ENCODE measurements around the gene NLRP9. TPM values are rescaled to one million over a fixed set of nuclear protein-coding genes. Genes with fewer than 3 reads are reported as not detected.
A peak's percentile ranks its signal among the peaks of the same experiment; 100 is the strongest.

The NLRP9 gene
- total and polyA plus RNA-seq, 12 donors, result not detected

DNA sequence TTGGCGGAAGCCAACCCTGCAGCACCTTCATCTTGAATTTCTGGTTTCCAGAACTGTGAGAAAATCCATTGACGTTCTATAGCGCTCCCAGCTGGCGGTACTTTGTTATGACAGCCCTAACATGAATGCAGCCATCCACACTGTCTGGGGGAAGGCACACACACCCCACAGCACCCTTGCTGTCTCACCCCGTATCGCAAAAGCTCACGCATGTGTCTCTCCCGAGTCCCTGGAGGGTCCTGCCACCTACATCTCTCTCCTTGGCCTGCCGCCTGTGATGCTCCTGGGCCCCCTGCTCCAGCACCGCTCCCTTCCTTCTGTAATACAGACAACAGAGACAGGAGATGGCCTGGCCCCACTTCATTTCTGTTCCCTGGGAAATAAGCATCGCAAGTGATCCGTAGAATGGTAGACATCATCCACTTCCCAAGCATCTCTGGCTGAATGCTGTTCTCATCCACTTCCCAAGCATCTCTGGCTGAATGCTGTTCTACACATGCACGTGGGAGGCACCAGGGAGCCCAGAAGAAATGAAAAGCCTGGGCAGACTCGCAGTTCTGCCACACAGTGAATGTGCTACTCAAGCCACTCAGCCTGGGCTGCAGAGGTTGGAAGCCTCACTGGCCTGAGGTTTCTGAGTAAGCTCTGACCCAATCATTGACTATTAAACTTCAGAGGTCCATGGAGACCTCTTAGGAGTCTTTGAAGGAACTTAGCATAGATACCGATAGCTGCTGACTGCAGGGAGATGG is 33.5 kb downstream of the NLRP9 start:
- whole genome bisulfite sequencing, 2 donors, result 89 to 93% methylated on average over 15 of the region's 15 CpGs

DNA sequence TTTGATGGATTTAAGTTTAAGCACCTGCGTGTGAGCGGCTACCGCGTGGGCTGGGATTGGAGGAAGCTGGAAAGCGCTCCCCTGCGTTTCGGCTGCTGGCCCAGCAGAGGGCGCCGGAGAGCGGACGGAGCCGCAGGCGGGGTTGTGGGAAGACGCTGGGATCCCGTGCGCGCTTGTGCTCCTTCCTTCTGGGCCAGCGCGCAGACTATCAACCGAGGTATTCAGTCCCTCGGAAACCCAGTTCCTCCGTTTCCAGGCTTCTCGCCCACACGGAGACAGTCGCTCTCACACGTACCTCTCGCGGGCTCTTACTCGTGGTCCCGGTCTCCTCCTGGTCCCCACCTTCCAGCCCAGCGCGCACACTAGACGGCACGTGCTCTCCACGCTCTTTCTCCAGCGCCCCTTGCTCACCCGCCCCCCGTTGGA is 34.4 kb downstream of the NLRP9 start:
- no peaks in the 10 kb centered on the region for H3K27me3 ChIP-seq
- ATAC-seq (peak in 7 of 8 donors; percentile 36 to 72 (median 67)), DNase-seq (peak in 1 of 2 donors; percentile 60)
- 39 to 41% methylated on average over 38 of the region's 38 CpGs for WGBS, 2 donors
- H3K4me3 ChIP-seq, result no peak overlapping the region
- TF ChIP-seq, protein P1, sequence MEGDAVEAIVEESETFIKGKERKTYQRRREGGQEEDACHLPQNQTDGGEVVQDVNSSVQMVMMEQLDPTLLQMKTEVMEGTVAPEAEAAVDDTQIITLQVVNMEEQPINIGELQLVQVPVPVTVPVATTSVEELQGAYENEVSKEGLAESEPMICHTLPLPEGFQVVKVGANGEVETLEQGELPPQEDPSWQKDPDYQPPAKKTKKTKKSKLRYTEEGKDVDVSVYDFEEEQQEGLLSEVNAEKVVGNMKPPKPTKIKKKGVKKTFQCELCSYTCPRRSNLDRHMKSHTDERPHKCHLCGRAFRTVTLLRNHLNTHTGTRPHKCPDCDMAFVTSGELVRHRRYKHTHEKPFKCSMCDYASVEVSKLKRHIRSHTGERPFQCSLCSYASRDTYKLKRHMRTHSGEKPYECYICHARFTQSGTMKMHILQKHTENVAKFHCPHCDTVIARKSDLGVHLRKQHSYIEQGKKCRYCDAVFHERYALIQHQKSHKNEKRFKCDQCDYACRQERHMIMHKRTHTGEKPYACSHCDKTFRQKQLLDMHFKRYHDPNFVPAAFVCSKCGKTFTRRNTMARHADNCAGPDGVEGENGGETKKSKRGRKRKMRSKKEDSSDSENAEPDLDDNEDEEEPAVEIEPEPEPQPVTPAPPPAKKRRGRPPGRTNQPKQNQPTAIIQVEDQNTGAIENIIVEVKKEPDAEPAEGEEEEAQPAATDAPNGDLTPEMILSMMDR (IDR thresholded peaks at IDR 0.05), result peak; percentile 51 to 89 (median 72)
- peaks cover 0 to 5% (median 0%) of the 10 kb centered on the region in 9 donors for H3K4me1 ChIP-seq
- H3K27ac ChIP-seq, result no peak overlapping the region
- H3K9me3 ChIP-seq, result no peaks in the 10 kb centered on the region
- H3K36me3 ChIP-seq, result peaks cover 0 to 34% (median 0%) of the 10 kb centered on the region in 9 donors
- intact Hi-C loops (cut with DNase I), result no loop called here

More for the DNA sequence above, 33.5 kb downstream of the NLRP9 start:
- no peak overlapping the region for H3K4me3 ChIP-seq
- intact Hi-C loops (cut with DNase I), result no loop called here
- no peak overlapping the region for H3K27ac ChIP-seq
- peaks cover 0 to 25% (median 0%) of the 10 kb centered on the region in 9 donors for H3K36me3 ChIP-seq
- no peaks in the 10 kb centered on the region for H3K27me3 ChIP-seq
- ATAC-seq (peak in 6 of 8 donors; percentile 16 to 56 (median 26)), DNase-seq (no peak)
- TF ChIP-seq, protein P1 (IDR thresholded peaks at IDR 0.05), result peak in 1 of 9 donors; percentile 6
- no peaks in the 10 kb centered on the region for H3K9me3 ChIP-seq
- H3K4me1 ChIP-seq, result peaks cover 0 to 5% (median 0%) of the 10 kb centered on the region in 9 donors

DNA sequence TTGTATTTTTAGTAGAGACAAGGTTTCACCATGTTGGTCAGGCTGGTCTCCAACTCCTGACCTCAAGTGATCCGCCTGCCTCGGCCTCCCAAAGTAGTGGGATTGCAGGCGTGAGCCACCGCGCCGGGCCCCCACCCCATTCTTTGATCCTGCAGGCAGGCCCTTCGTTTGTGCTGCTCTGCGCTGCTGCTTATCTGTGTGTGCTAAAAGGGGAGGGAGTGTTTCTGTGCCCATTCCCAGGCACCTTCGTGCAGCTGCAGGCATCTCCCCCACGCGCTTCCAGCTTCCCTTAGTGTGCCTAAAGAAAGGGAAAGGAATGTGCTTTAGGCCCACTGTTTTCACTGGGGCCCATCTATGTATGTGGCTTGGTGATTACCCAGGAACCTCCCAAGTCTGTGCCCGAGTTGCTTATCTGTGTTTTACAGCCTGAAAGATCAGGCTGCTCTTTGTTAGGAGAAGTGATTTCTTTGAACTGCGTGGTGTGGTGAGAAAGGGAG is 36.0 kb downstream of the NLRP9 start:
- no peak for DNase-seq
- H3K4me3 ChIP-seq, result no peak overlapping the region
- no peak for ATAC-seq
- WGBS, 2 donors, result 43 to 50% methylated on average over 13 of the region's 13 CpGs
- peaks cover 0 to 50% (median 4%) of the 10 kb centered on the region in 9 donors for H3K36me3 ChIP-seq
- intact Hi-C loops (cut with DNase I), result no loop called here
- H3K4me1 ChIP-seq, result peaks cover 0 to 5% (median 0%) of the 10 kb centered on the region in 9 donors
- no peaks in the 10 kb centered on the region for H3K9me3 ChIP-seq
- no peaks in the 10 kb centered on the region for H3K27me3 ChIP-seq
- TF ChIP-seq, protein P1 (IDR thresholded peaks at IDR 0.05), result no peak
- no peak overlapping the region for H3K27ac ChIP-seq

DNA sequence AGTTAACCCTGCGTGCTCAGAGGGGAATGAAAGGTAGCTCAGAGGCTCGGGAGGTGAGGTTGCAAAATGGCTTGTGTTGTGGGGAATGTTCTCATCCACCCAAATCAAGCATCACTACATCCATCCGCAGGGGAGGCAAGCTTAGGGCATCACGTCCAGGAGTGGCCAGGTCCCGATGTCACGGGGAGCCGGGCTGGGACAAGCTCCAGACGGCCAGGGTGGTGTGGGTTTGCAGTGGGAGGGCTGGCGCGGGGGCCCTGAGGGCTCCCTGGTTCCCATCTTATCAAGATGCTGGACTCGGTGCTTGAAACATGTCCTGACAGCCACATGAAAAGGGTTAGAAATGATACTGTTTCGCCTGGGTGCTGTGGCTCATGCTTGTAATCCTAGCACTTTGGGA is 37.4 kb downstream of the NLRP9 start:
- H3K4me3 ChIP-seq, result no peak overlapping the region
- intact Hi-C loops (cut with DNase I), result no loop called here
- H3K36me3 ChIP-seq, result peaks cover 0 to 64% (median 15%) of the 10 kb centered on the region in 9 donors
- TF ChIP-seq, protein P1 (IDR thresholded peaks at IDR 0.05), result no peak
- DNase-seq (no peak), ATAC-seq (no peak)
- H3K27me3 ChIP-seq, result no peaks in the 10 kb centered on the region
- peaks cover 0 to 5% (median 0%) of the 10 kb centered on the region in 9 donors for H3K4me1 ChIP-seq
- H3K9me3 ChIP-seq, result no peaks in the 10 kb centered on the region
- WGBS, 2 donors, result 92 to 95% methylated on average over 12 of the region's 12 CpGs
- H3K27ac ChIP-seq, result no peak overlapping the region
